ENCODE data around the gene MEDAG. TPM values are rescaled to one million over a fixed set of nuclear protein-coding genes. Genes with fewer than 3 reads are reported as not detected.

The MEDAG gene
- total and polyA plus RNA-seq, 2 experiments from 2014 or later, result 1.7 to 2.0 TPM

DNA sequence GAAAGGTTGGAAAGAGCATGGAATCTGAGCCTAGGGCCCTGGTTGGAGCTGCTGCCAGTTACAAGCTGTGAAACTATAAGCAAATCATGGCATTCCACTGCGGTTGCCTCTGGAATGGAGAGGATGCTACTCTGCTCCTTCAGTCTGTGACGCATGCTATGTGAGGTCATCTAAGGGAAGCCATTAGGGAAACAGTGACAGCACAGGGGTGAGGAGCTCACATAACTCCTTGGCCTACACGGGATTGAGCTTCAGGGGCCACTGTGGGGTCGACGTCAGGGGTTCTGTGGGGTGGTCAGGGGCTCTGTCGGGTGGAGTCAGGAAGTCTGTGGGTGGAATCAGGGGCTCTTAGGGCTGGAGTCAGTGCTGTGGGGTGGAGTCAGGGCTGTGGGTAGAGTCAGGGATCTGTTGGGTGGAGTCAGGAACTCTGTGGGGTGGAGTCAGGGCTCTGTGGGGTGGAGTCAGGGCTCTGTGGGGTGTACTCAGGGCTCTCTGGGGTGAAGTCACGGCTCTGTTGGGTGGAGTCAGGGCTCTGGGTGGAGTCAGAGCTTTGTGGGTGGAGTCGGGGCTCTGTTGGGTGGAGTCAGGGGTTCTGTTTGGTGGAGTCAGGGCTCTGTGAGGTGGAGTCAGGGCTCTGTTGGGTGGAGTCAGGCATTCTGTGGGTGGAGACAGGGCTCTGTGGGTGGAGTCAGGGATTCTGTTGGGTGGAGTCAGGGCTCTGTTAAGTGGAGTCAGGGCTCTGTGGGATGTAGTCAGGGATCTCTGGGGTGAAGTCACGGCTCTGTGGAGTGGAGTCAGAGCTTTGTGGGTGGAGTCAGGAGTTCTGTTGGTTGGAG is 35.8 kb upstream of the MEDAG start:
- peaks cover 15% of the 10 kb centered on the region for H3K27me3 Mint-ChIP-seq (ENCODE audit: insufficient read depth, low read depth, poor library complexity)
- H3K27ac Mint-ChIP-seq, result peak overlapping the region; percentile 61
- H3K9me3 Mint-ChIP-seq, result no peaks in the 10 kb centered on the region
- no peaks in the 10 kb centered on the region for H3K36me3 ChIP-seq (ENCODE audit: insufficient read depth)
- H4K20me1 ChIP-seq (replicated peaks; ENCODE audit: insufficient read depth), result no peaks in the 10 kb centered on the region
- H3K4me2 ChIP-seq, result no peak overlapping the region
- ATAC-seq, result peak; percentile 78
- no peaks in the 10 kb centered on the region for H3K27me3 ChIP-seq (ENCODE audit: insufficient read depth)
- no peaks in the 10 kb centered on the region for H3F3A ChIP-seq (replicated peaks; ENCODE audit: low read depth)
- peak overlapping the region; percentile 4; the same call in 1 of the 3 replicates for H3K4me3 Mint-ChIP-seq
- no peaks in the 10 kb centered on the region for H3K36me3 Mint-ChIP-seq (ENCODE audit: low read depth)
- H3K9me2 ChIP-seq (ENCODE audit: insufficient read depth), result no peaks in the 10 kb centered on the region
- peaks cover 2% of the 10 kb centered on the region; the same call in 1 of the 2 replicates for H3K79me2 ChIP-seq (replicated peaks; ENCODE audit: insufficient read depth)
- DNase-seq (ENCODE audit: low spot score), result peak; percentile 82
- H3K4me1 Mint-ChIP-seq, result peaks cover 61% of the 10 kb centered on the region
- H2AFZ ChIP-seq, result no peak overlapping the region
- H3K4me3 ChIP-seq, result no peak overlapping the region
- H3K27ac ChIP-seq (ENCODE audit: low read depth), result 0 out of 2 replicates have a peak overlapping the region, but pooled peaks have one; percentile 39
- peaks cover 42% of the 10 kb centered on the region for H3K4me1 ChIP-seq (ENCODE audit: insufficient read depth)
- TF ChIP-seq, protein P1, sequence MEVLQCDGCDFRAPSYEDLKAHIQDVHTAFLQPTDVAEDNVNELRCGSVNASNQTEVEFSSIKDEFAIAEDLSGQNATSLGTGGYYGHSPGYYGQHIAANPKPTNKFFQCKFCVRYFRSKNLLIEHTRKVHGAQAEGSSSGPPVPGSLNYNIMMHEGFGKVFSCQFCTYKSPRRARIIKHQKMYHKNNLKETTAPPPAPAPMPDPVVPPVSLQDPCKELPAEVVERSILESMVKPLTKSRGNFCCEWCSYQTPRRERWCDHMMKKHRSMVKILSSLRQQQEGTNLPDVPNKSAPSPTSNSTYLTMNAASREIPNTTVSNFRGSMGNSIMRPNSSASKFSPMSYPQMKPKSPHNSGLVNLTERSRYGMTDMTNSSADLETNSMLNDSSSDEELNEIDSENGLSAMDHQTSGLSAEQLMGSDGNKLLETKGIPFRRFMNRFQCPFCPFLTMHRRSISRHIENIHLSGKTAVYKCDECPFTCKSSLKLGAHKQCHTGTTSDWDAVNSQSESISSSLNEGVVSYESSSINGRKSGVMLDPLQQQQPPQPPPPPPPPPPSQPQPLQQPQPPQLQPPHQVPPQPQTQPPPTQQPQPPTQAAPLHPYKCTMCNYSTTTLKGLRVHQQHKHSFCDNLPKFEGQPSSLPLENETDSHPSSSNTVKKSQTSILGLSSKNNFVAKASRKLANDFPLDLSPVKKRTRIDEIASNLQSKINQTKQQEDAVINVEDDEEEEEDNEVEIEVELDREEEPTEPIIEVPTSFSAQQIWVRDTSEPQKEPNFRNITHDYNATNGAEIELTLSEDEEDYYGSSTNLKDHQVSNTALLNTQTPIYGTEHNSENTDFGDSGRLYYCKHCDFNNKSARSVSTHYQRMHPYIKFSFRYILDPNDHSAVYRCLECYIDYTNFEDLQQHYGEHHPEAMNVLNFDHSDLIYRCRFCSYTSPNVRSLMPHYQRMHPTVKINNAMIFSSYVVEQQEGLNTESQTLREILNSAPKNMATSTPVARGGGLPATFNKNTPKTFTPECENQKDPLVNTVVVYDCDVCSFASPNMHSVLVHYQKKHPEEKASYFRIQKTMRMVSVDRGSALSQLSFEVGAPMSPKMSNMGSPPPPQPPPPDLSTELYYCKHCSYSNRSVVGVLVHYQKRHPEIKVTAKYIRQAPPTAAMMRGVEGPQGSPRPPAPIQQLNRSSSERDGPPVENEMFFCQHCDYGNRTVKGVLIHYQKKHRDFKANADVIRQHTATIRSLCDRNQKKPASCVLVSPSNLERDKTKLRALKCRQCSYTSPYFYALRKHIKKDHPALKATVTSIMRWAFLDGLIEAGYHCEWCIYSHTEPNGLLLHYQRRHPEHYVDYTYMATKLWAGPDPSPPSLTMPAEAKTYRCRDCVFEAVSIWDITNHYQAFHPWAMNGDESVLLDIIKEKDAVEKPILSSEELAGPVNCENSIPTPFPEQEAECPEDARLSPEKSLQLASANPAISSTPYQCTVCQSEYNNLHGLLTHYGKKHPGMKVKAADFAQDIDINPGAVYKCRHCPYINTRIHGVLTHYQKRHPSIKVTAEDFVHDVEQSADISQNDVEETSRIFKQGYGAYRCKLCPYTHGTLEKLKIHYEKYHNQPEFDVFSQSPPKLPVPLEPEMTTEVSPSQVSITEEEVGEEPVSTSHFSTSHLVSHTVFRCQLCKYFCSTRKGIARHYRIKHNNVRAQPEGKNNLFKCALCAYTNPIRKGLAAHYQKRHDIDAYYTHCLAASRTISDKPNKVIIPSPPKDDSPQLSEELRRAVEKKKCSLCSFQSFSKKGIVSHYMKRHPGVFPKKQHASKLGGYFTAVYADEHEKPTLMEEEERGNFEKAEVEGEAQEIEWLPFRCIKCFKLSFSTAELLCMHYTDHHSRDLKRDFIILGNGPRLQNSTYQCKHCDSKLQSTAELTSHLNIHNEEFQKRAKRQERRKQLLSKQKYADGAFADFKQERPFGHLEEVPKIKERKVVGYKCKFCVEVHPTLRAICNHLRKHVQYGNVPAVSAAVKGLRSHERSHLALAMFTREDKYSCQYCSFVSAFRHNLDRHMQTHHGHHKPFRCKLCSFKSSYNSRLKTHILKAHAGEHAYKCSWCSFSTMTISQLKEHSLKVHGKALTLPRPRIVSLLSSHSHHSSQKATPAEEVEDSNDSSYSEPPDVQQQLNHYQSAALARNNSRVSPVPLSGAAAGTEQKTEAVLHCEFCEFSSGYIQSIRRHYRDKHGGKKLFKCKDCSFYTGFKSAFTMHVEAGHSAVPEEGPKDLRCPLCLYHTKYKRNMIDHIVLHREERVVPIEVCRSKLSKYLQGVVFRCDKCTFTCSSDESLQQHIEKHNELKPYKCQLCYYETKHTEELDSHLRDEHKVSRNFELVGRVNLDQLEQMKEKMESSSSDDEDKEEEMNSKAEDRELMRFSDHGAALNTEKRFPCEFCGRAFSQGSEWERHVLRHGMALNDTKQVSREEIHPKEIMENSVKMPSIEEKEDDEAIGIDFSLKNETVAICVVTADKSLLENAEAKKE (CRISPR knock-in tag; IDR thresholded peaks at IDR 0.05), result no peak
- TF ChIP-seq EZH2 (IDR thresholded peaks at IDR 0.05; ENCODE audit: low read depth, unreplicated experiment) (no peak), CREB1 (CRISPR knock-in tag; IDR thresholded peaks at IDR 0.05; ENCODE audit: low read depth) (no peak), JUNB (IDR thresholded peaks at IDR 0.05; ENCODE audit: unreplicated experiment) (no peak), ZNF114 (CRISPR knock-in tag; IDR thresholded peaks at IDR 0.05) (no peak), EZH2phosphoT487 (IDR thresholded peaks at IDR 0.05; ENCODE audit: unreplicated experiment) (no peak)
- TF ChIP-seq, protein P2, sequence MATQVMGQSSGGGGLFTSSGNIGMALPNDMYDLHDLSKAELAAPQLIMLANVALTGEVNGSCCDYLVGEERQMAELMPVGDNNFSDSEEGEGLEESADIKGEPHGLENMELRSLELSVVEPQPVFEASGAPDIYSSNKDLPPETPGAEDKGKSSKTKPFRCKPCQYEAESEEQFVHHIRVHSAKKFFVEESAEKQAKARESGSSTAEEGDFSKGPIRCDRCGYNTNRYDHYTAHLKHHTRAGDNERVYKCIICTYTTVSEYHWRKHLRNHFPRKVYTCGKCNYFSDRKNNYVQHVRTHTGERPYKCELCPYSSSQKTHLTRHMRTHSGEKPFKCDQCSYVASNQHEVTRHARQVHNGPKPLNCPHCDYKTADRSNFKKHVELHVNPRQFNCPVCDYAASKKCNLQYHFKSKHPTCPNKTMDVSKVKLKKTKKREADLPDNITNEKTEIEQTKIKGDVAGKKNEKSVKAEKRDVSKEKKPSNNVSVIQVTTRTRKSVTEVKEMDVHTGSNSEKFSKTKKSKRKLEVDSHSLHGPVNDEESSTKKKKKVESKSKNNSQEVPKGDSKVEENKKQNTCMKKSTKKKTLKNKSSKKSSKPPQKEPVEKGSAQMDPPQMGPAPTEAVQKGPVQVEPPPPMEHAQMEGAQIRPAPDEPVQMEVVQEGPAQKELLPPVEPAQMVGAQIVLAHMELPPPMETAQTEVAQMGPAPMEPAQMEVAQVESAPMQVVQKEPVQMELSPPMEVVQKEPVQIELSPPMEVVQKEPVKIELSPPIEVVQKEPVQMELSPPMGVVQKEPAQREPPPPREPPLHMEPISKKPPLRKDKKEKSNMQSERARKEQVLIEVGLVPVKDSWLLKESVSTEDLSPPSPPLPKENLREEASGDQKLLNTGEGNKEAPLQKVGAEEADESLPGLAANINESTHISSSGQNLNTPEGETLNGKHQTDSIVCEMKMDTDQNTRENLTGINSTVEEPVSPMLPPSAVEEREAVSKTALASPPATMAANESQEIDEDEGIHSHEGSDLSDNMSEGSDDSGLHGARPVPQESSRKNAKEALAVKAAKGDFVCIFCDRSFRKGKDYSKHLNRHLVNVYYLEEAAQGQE (IDR thresholded peaks at IDR 0.05; ENCODE audit: unreplicated experiment), result no peak
- TF ChIP-seq, protein P3, sequence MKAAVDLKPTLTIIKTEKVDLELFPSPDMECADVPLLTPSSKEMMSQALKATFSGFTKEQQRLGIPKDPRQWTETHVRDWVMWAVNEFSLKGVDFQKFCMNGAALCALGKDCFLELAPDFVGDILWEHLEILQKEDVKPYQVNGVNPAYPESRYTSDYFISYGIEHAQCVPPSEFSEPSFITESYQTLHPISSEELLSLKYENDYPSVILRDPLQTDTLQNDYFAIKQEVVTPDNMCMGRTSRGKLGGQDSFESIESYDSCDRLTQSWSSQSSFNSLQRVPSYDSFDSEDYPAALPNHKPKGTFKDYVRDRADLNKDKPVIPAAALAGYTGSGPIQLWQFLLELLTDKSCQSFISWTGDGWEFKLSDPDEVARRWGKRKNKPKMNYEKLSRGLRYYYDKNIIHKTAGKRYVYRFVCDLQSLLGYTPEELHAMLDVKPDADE (IDR thresholded peaks at IDR 0.05), result no peak
- TF ChIP-seq, protein P4, sequence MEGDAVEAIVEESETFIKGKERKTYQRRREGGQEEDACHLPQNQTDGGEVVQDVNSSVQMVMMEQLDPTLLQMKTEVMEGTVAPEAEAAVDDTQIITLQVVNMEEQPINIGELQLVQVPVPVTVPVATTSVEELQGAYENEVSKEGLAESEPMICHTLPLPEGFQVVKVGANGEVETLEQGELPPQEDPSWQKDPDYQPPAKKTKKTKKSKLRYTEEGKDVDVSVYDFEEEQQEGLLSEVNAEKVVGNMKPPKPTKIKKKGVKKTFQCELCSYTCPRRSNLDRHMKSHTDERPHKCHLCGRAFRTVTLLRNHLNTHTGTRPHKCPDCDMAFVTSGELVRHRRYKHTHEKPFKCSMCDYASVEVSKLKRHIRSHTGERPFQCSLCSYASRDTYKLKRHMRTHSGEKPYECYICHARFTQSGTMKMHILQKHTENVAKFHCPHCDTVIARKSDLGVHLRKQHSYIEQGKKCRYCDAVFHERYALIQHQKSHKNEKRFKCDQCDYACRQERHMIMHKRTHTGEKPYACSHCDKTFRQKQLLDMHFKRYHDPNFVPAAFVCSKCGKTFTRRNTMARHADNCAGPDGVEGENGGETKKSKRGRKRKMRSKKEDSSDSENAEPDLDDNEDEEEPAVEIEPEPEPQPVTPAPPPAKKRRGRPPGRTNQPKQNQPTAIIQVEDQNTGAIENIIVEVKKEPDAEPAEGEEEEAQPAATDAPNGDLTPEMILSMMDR (conservative IDR thresholded peaks at IDR 0.05; ENCODE audit: low read depth in 2 of 2), result no peak
